ENCODE data around the gene USP15. TPM values are rescaled to one million over a fixed set of nuclear protein-coding genes. Genes with fewer than 3 reads are reported as not detected.
"Not testable (repeated sequence)": the region's sequence is repeated elsewhere in the genome, so short reads cannot be mapped to it uniquely, and the experiment has no call there.

Gene USP15
- polyA plus RNA-seq, 1 donor (not counting 4 experiments of a cell fraction or from before 2014, with no cell fraction given), result 66.5 TPM

GRCh38 chr12:62448436-62448835 is 188.2 kb downstream of the USP15 start:
- no peaks in the 10 kb centered on the region for H4K20me1 ChIP-seq (ENCODE audit: control insufficient read depth, extremely low read depth, insufficient read depth, low read length)
- H3K9ac ChIP-seq (ENCODE audit: control insufficient read depth, extremely low read depth, insufficient read depth, low read length), result no peak overlapping the region
- dilution Hi-C loops (cut with MboI; ENCODE audit: extremely low pct_ligation_motif_present, low sequenced_read_pairs), result no loop called here
- no peak overlapping the region for H3K4me3 ChIP-seq (ENCODE audit: control insufficient read depth in 2 of 3, extremely low read depth in 1 of 3, insufficient read depth in 2 of 3, low read depth in 1 of 3, low read length in 3 of 3)
- no peak overlapping the region for H3K27ac ChIP-seq (ENCODE audit: control insufficient read depth, insufficient read depth, low read length)
- no peak overlapping the region for H2AFZ ChIP-seq (ENCODE audit: control insufficient read depth, low read length)
- H3K9me3 ChIP-seq (ENCODE audit: control insufficient read depth, low read depth, low read length), result no peaks in the 10 kb centered on the region
- no peaks in the 10 kb centered on the region for H3K4me1 ChIP-seq (ENCODE audit: control insufficient read depth, extremely low read depth, insufficient read depth, low read length)
- TF ChIP-seq EZH2 (IDR thresholded peaks at IDR 0.05; ENCODE audit: low read length), result no peak
- TF ChIP-seq CTCF (optimal IDR thresholded peaks at IDR 0.05 in 1 of 3, IDR thresholded peaks at IDR 0.05 in 1 of 3, conservative IDR thresholded peaks at IDR 0.05 in 1 of 3; ENCODE audit: extremely low read depth in 1 of 3, insufficient read depth in 2 of 3, low read length in 3 of 3), result no peak
- H3K27me3 ChIP-seq (ENCODE audit: control insufficient read depth, extremely low read depth, insufficient read depth, low read length), result no peaks in the 10 kb centered on the region
- no peaks in the 10 kb centered on the region for H3K79me2 ChIP-seq (ENCODE audit: control insufficient read depth, insufficient read depth, low read length)
- no peak for DNase-seq (ENCODE audit: low read depth, low spot score)
- H3K36me3 ChIP-seq (ENCODE audit: control insufficient read depth in 2 of 2, extremely low read depth in 1 of 2, insufficient read depth in 2 of 2, low read length in 2 of 2), result no peaks in the 10 kb centered on the region
- H3K4me2 ChIP-seq (ENCODE audit: control insufficient read depth, extremely low read depth, insufficient read depth, low read depth, low read length), result no peak overlapping the region
- FAIRE-seq, result no peak
- H3K9me1 ChIP-seq (ENCODE audit: control insufficient read depth, extremely low read depth, insufficient read depth, low read length), result no peaks in the 10 kb centered on the region

- FAIRE-seq; H3K27me3 ChIP-seq (ENCODE audit: control insufficient read depth, extremely low read depth, insufficient read depth, low read length): not testable (repeated sequence)
Measured at GRCh38 chr12:62455429-62455828, 195.2 kb downstream of the USP15 start.

GRCh38 chr12:62458626-62459025 is 198.4 kb downstream of the USP15 start:
- no peaks in the 10 kb centered on the region for H3K27me3 ChIP-seq (ENCODE audit: control insufficient read depth, extremely low read depth, insufficient read depth, low read length)
- no peak overlapping the region for H2AFZ ChIP-seq (ENCODE audit: control insufficient read depth, low read length)
- no peaks in the 10 kb centered on the region for H3K4me1 ChIP-seq (ENCODE audit: control insufficient read depth, extremely low read depth, insufficient read depth, low read length)
- no peak overlapping the region for H3K4me2 ChIP-seq (ENCODE audit: control insufficient read depth, extremely low read depth, insufficient read depth, low read depth, low read length)
- H3K79me2 ChIP-seq (ENCODE audit: control insufficient read depth, insufficient read depth, low read length), result no peaks in the 10 kb centered on the region
- H4K20me1 ChIP-seq (ENCODE audit: control insufficient read depth, extremely low read depth, insufficient read depth, low read length), result no peaks in the 10 kb centered on the region
- dilution Hi-C loops (cut with MboI; ENCODE audit: extremely low pct_ligation_motif_present, low sequenced_read_pairs), result no loop called here
- TF ChIP-seq CTCF (optimal IDR thresholded peaks at IDR 0.05 in 1 of 3, IDR thresholded peaks at IDR 0.05 in 1 of 3, conservative IDR thresholded peaks at IDR 0.05 in 1 of 3; ENCODE audit: extremely low read depth in 1 of 3, insufficient read depth in 2 of 3, low read length in 3 of 3) (no peak), EZH2 (IDR thresholded peaks at IDR 0.05; ENCODE audit: low read length) (no peak)
- H3K27ac ChIP-seq (ENCODE audit: control insufficient read depth, insufficient read depth, low read length), result no peak overlapping the region
- no peaks in the 10 kb centered on the region for H3K9me3 ChIP-seq (ENCODE audit: control insufficient read depth, low read depth, low read length)
- H3K9ac ChIP-seq (ENCODE audit: control insufficient read depth, extremely low read depth, insufficient read depth, low read length), result no peak overlapping the region
- H3K36me3 ChIP-seq (ENCODE audit: control insufficient read depth in 2 of 2, extremely low read depth in 1 of 2, insufficient read depth in 2 of 2, low read length in 2 of 2), result no peaks in the 10 kb centered on the region
- H3K9me1 ChIP-seq (ENCODE audit: control insufficient read depth, extremely low read depth, insufficient read depth, low read length), result no peaks in the 10 kb centered on the region
- no peak for DNase-seq (ENCODE audit: low read depth, low spot score)
- no peak overlapping the region for H3K4me3 ChIP-seq (ENCODE audit: control insufficient read depth in 2 of 3, extremely low read depth in 1 of 3, insufficient read depth in 2 of 3, low read depth in 1 of 3, low read length in 3 of 3)
- FAIRE-seq, result no peak

More at GRCh38 chr12:62455429-62455828, 195.2 kb downstream of the USP15 start:
- H2AFZ ChIP-seq (ENCODE audit: control insufficient read depth, low read length); H3K27ac ChIP-seq (ENCODE audit: control insufficient read depth, insufficient read depth, low read length); dilution Hi-C loops (cut with MboI; ENCODE audit: extremely low pct_ligation_motif_present, low sequenced_read_pairs); H3K79me2 ChIP-seq (ENCODE audit: control insufficient read depth, insufficient read depth, low read length); H3K4me1 ChIP-seq (ENCODE audit: control insufficient read depth, extremely low read depth, insufficient read depth, low read length); H4K20me1 ChIP-seq (ENCODE audit: control insufficient read depth, extremely low read depth, insufficient read depth, low read length); H3K36me3 ChIP-seq (ENCODE audit: control insufficient read depth in 2 of 2, extremely low read depth in 1 of 2, insufficient read depth in 2 of 2, low read length in 2 of 2); H3K9ac ChIP-seq (ENCODE audit: control insufficient read depth, extremely low read depth, insufficient read depth, low read length); H3K4me3 ChIP-seq (ENCODE audit: control insufficient read depth in 2 of 3, extremely low read depth in 1 of 3, insufficient read depth in 2 of 3, low read depth in 1 of 3, low read length in 3 of 3); H3K9me1 ChIP-seq (ENCODE audit: control insufficient read depth, extremely low read depth, insufficient read depth, low read length); H3K9me3 ChIP-seq (ENCODE audit: control insufficient read depth, low read depth, low read length); H3K4me2 ChIP-seq (ENCODE audit: control insufficient read depth, extremely low read depth, insufficient read depth, low read depth, low read length); DNase-seq (ENCODE audit: low read depth, low spot score): not testable (repeated sequence)
